MCF 10A (cell line): Measurements from ENCODE around the gene PXDC1. TPM values are rescaled to one million over a fixed set of nuclear protein-coding genes. Genes with fewer than 3 reads are reported as not detected.
A peak's percentile ranks its signal among the peaks of the same experiment; 100 is the strongest.
"Not testable (repeated sequence)": the region's sequence is repeated elsewhere in the genome, so short reads cannot be mapped to it uniquely, and the experiment has no call there.

Source experiments
- BruUV-seq: library from RNA; stranded (reverse); fragments of 400-500 nt; replicated peaks from 2 replicates; lab custom pipeline; 2021; lab: Mats Ljungman, UMichigan
- CTCF ChIA-PET: fragments of 300-600 bp; sonication (Branson Sonifier 250); formaldehyde crosslinking; extraction: SDS; loops from one replicate; lab custom pipeline; 2021; ENCODE audit warnings: antibody characterized with exemption, inconsistent platforms; lab: Yijun Ruan, JAX
- POLR2A ChIA-PET: fragments of 300-600, 350-650 bp; sonication (Branson Sonifier 250); formaldehyde crosslinking; extraction: SDS; loops from one replicate; lab custom pipeline; 2020; ENCODE audit warnings: antibody characterized with exemption, inconsistent platforms; lab: Yijun Ruan, JAX
- DNase-seq: peaks from one replicate; pipeline ENCODE4 v3.0.0-alpha.2; 2018; ENCODE audit not compliant: unreplicated experiment
- H3K27ac Mint-ChIP-seq: one replicate; pipeline ENCODE4 v1.8.0; 2022; ENCODE audit warnings: mild to moderate bottlenecking, low read depth, mixed read lengths; ENCODE audit not compliant: unreplicated experiment
- H3K27me3 Mint-ChIP-seq: one replicate; pipeline ENCODE4 v1.8.0; 2022; ENCODE audit warnings: mixed read lengths; ENCODE audit not compliant: insufficient read depth, unreplicated experiment
- H3K36me3 Mint-ChIP-seq: one replicate; pipeline ENCODE4 v1.8.0; 2022; ENCODE audit warnings: mild to moderate bottlenecking, moderate library complexity, mixed read lengths; ENCODE audit not compliant: insufficient read depth, unreplicated experiment
- H3K4me1 Mint-ChIP-seq: one replicate; pipeline ENCODE4 v1.8.0; 2022; ENCODE audit warnings: mixed read lengths; ENCODE audit not compliant: insufficient read depth, unreplicated experiment
- H3K4me3 Mint-ChIP-seq: one replicate; pipeline ENCODE4 v1.8.0; 2022; ENCODE audit warnings: mild to moderate bottlenecking, moderate library complexity, mixed read lengths; ENCODE audit not compliant: unreplicated experiment
- H3K9me3 Mint-ChIP-seq: one replicate; pipeline ENCODE4 v1.8.0; 2022; ENCODE audit warnings: mixed read lengths; ENCODE audit not compliant: unreplicated experiment
- intact Hi-C: fragments of 100-400 bp; cut with micrococcal nuclease; formaldehyde crosslinking; loops from 2 replicates; pipeline ENCODE4 v1.14.1; 2022
- total RNA-seq: library from RNA; stranded (reverse); gene quantifications from 2 replicates; pipeline ENCODE4 v1.2.3, GENCODE V29; 2022
- TF ChIP-seq, protein P1 (sequence below): fragments of 200-600 bp; IDR thresholded peaks from one replicate; pipeline ENCODE4 v1.8.0; 2022; ENCODE audit warnings: antibody characterized with exemption, mild to moderate bottlenecking; ENCODE audit not compliant: unreplicated experiment

The PXDC1 gene
- total RNA-seq, 1 experiment from 2014 or later, result 48.1 TPM

- peaks cover 20% of the 10 kb centered on the region for H3K4me1 Mint-ChIP-seq
- no peaks in the 10 kb centered on the region for H3K27me3 Mint-ChIP-seq
- no peak overlapping the region for H3K4me3 Mint-ChIP-seq
- CTCF ChIA-PET, result interaction anchor here (0.6 to 1.2 kb wide), 3 partner anchors 14 to 327 kb away, joined by 3 to 6 read pairs (median 3); no protein-coding TSS in a partner anchor
- no peaks in the 10 kb centered on the region for H3K9me3 Mint-ChIP-seq
- no TSS peak for BruUV-seq
- TF ChIP-seq, protein P1, sequence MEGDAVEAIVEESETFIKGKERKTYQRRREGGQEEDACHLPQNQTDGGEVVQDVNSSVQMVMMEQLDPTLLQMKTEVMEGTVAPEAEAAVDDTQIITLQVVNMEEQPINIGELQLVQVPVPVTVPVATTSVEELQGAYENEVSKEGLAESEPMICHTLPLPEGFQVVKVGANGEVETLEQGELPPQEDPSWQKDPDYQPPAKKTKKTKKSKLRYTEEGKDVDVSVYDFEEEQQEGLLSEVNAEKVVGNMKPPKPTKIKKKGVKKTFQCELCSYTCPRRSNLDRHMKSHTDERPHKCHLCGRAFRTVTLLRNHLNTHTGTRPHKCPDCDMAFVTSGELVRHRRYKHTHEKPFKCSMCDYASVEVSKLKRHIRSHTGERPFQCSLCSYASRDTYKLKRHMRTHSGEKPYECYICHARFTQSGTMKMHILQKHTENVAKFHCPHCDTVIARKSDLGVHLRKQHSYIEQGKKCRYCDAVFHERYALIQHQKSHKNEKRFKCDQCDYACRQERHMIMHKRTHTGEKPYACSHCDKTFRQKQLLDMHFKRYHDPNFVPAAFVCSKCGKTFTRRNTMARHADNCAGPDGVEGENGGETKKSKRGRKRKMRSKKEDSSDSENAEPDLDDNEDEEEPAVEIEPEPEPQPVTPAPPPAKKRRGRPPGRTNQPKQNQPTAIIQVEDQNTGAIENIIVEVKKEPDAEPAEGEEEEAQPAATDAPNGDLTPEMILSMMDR, result no peak
- POLR2A ChIA-PET, result interaction anchor here (0.7 to 1.4 kb wide), 4 partner anchors 10 to 233 kb away, joined by 3 read pairs; no protein-coding TSS in a partner anchor
- no peak overlapping the region for H3K27ac Mint-ChIP-seq
- intact Hi-C loops, result no loop called here
- DNase-seq, result no peak
- H3K36me3 Mint-ChIP-seq, result peaks cover 6% of the 10 kb centered on the region
Measured at GRCh38 chr6:3775847-3776246, 24.3 kb upstream of the PXDC1 start.

DNA sequence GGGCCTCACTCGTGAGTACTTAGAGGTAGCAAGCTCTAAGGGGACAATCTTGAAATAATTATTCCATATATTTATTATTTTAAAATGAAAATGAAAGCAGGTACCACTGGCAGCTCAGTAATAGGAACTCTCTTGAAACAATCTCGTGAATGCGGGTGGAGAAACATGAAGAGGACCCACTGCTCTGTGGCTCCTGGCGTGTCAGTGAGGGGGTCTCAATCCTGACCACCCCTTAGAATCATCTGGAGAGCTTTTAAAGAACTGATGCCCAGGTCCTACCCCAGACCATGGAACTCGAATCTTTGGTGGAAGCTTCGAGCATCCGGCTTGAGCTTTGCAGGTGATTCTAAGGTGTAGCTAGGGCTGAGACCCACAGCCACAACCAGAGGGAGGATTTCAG lies 23.9 kb upstream of the PXDC1 start:
- Mint-ChIP-seq H3K36me3 (peaks cover 6% of the 10 kb centered on the region), H3K27me3 (no peaks in the 10 kb centered on the region), H3K4me3 (no peak overlapping the region), H3K4me1 (peaks cover 20% of the 10 kb centered on the region), H3K9me3 (no peaks in the 10 kb centered on the region), H3K27ac (no peak overlapping the region)
- ChIA-PET CTCF (interaction anchor here (0.6 to 1.2 kb wide), 2 partner anchors 26 to 328 kb away, joined by 3 read pairs; no protein-coding TSS in a partner anchor), POLR2A (interaction anchor here (0.6 to 1.4 kb wide), 5 partner anchors 11 to 234 kb away, joined by 3 read pairs; no protein-coding TSS in a partner anchor)
- intact Hi-C loops, result no loop called here
- TF ChIP-seq, protein P1, result no peak
- BruUV-seq, result no TSS peak
- no peak for DNase-seq

DNA sequence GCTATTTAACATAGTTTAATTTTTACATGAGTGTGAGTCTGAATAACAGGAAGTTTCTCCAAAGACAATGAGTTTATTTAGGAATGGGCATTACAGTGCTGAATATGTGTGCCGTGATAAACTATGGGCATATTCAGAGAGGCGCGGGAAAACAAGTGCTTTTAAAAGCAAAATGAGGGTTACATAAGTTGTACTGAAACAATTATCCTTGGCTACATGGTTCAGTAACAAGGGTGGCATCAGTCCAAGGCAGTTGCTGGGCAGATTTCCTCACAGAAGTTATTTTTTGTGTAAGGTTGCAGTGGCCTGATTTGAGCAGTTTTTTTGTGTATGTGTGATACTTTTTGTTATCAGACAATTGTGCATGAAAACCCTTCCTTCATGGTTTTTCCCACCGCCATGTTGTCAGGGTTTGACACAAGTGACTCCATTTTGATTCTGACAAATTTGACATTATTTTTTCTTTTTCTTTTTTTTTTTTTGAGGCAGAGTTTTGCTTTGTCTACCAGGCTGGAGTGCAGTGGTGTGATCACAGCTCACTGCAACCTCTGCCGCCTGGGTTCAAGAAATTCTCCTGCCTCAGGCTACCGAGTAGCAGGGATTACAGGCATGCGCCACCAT lies 22.3 kb upstream of the PXDC1 start:
- Mint-ChIP-seq H3K27me3 (no peaks in the 10 kb centered on the region), H3K4me3 (no peak overlapping the region), H3K9me3 (no peaks in the 10 kb centered on the region), H3K36me3 (no peaks in the 10 kb centered on the region), H3K4me1 (peaks cover 27% of the 10 kb centered on the region), H3K27ac (no peak overlapping the region)
- ChIA-PET CTCF (interaction anchor here (0.6 kb wide), 1 partner anchor 215 kb away, joined by 3 read pairs; no protein-coding TSS in a partner anchor), POLR2A (no interaction called here)
- BruUV-seq, result no TSS peak
- DNase-seq, result peak; percentile 51
- intact Hi-C loops, result no loop called here
- TF ChIP-seq, protein P1, result no peak

DNA sequence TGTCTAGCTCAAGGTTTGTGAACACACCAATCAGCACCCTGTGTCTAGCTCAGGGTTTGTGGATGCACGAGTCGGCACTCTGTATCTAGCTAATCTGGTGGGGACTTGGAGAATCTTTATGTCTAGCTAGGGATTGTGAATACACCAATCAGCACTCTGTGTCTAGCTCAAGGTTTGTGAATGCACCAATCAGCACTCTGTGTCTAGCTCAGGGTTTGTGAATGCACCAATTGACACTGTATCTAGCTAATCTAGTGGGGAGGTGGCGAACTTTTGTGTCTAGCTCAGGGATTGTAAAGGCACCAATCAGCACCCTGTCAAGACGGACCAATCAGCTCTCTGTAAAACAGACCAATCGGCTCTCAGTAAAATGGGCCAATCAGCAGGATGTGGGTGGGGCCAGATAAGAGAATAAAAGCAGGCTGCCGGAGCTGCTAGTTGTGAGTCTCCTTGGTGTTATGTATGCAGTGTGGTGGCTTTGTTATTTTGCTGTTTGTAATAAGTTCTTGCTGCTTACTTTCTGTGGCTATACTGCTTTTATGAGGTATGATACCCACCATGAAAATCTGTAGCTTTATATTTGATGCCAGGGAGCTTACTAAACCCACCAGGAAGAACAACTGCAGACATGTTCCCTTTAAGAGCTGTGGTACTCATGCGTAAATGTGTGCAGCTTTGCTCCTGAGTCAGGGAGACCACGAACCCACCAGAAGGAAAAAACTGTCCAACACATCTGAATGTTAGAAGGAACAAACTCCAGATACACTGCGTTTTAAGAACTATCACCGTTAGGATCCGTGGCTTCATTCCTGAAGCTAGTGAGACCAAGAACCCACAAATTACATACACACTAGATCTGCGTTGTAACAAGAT lies 20.9 kb upstream of the PXDC1 start:
- DNase-seq, H3K4me3 Mint-ChIP-seq, H3K9me3 Mint-ChIP-seq, H3K27me3 Mint-ChIP-seq, BruUV-seq, H3K36me3 Mint-ChIP-seq, intact Hi-C loops, H3K27ac Mint-ChIP-seq: not testable (repeated sequence)
- ChIA-PET CTCF (interaction anchor here (0.5 to 0.6 kb wide), 2 partner anchors 241 to 247 kb away, joined by 3 to 4 read pairs; no protein-coding TSS in a partner anchor), POLR2A (interaction anchor here (0.7 to 1.5 kb wide), 2 partner anchors 23 to 77 kb away, joined by 3 to 7 read pairs; partner anchors contain the start of gene FAM50B)
- H3K4me1 Mint-ChIP-seq, result peaks cover 25% of the 10 kb centered on the region
